Osteocyte (in vitro differentiated cells): Measurements from ENCODE around the gene THUMPD3. TPM values are rescaled to one million over a fixed set of nuclear protein-coding genes. Genes with fewer than 3 reads are reported as not detected.

Source experiments
- DNase-seq: peaks from one replicate; pipeline ENCODE4 v3.0.0; 2021; ENCODE audit warnings: mixed read lengths; ENCODE audit not compliant: unreplicated experiment; ENCODE audit errors: extremely low spot score
- H3K27ac Mint-ChIP-seq: one replicate; pipeline ENCODE4 v1.8.0; 2021; ENCODE audit warnings: mild to moderate bottlenecking, mixed read lengths; ENCODE audit not compliant: unreplicated experiment
- H3K27me3 Mint-ChIP-seq: one replicate; pipeline ENCODE4 v1.8.0; 2021; ENCODE audit warnings: mixed read lengths; ENCODE audit not compliant: unreplicated experiment
- H3K36me3 Mint-ChIP-seq: one replicate; pipeline ENCODE4 v1.8.0; 2021; ENCODE audit warnings: mixed read lengths; ENCODE audit not compliant: unreplicated experiment
- H3K4me1 Mint-ChIP-seq: one replicate; pipeline ENCODE4 v1.8.0; 2021; ENCODE audit warnings: mixed read lengths; ENCODE audit not compliant: unreplicated experiment
- H3K4me3 Mint-ChIP-seq: one replicate; pipeline ENCODE4 v1.8.0; 2021; ENCODE audit warnings: mild to moderate bottlenecking, moderate library complexity, mixed read lengths; ENCODE audit not compliant: unreplicated experiment
- H3K9me3 Mint-ChIP-seq: one replicate; pipeline ENCODE4 v1.8.0; 2021; ENCODE audit warnings: mixed read lengths; ENCODE audit not compliant: unreplicated experiment
- total RNA-seq: library from RNA; stranded (reverse); gene quantifications from 2 replicates; pipeline ENCODE4 v1.2.1, GENCODE V29; 2021
- TF ChIP-seq, protein P1 (sequence below): fragments of 200-600 bp; sonication (generic); IDR thresholded peaks from 2 replicates; pipeline ENCODE4 v1.5.0; 2021; ENCODE audit warnings: antibody characterized with exemption, mild to moderate bottlenecking, moderate library complexity

Gene THUMPD3
- total RNA-seq, 1 donor from 2014 or later, result 45.4 TPM

DNA sequence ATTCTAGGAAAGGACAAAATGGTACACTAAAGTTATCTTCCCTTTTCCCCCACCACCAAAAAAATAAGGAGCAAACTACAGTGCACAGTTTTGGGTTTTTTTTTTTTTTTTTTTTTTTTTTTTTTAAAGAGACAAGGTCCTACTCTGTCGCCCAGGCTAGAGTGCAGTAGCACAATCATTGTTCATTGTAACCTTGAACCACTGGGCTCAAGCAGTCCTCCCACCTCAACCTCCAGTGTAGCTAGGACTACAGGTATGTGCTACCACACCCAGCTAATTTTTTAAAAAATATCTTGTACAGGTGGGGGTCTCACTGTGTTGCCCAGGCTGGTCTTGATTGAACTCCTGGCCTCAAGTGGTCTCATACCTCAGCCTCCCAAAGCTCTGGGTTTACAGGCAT, 49.4 kb downstream of the THUMPD3 start:
- Mint-ChIP-seq H3K36me3 (peaks cover 15% of the 10 kb centered on the region), H3K27me3 (no peaks in the 10 kb centered on the region), H3K9me3 (no peaks in the 10 kb centered on the region), H3K4me3 (no peak overlapping the region), H3K4me1 (peaks cover 49% of the 10 kb centered on the region), H3K27ac (peak overlapping the region; percentile 13)
- TF ChIP-seq, protein P1, sequence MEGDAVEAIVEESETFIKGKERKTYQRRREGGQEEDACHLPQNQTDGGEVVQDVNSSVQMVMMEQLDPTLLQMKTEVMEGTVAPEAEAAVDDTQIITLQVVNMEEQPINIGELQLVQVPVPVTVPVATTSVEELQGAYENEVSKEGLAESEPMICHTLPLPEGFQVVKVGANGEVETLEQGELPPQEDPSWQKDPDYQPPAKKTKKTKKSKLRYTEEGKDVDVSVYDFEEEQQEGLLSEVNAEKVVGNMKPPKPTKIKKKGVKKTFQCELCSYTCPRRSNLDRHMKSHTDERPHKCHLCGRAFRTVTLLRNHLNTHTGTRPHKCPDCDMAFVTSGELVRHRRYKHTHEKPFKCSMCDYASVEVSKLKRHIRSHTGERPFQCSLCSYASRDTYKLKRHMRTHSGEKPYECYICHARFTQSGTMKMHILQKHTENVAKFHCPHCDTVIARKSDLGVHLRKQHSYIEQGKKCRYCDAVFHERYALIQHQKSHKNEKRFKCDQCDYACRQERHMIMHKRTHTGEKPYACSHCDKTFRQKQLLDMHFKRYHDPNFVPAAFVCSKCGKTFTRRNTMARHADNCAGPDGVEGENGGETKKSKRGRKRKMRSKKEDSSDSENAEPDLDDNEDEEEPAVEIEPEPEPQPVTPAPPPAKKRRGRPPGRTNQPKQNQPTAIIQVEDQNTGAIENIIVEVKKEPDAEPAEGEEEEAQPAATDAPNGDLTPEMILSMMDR, result no peak
- DNase-seq, result no peak

DNA sequence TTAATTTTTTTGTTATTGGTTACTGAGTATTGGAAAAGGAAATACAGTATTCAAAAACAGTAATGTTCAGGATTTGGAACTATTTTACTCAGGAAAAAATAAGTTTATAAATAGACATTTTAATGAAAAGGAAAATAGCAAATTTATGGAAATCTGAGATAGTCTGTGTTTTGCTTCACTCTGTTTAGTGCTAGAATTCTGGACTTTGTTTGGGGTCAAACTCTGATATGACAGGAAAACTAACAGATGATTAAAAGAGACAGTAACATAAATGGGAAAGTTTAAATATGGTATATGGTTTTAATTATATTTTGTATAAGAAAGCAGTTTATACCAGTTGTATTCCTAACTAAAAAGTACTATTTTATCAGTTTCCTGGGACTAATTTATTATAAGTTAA, 52.0 kb downstream of the THUMPD3 start:
- Mint-ChIP-seq H3K27me3 (no peaks in the 10 kb centered on the region), H3K9me3 (no peaks in the 10 kb centered on the region), H3K4me1 (peaks cover 35% of the 10 kb centered on the region), H3K36me3 (peaks cover 9% of the 10 kb centered on the region), H3K27ac (no peak overlapping the region), H3K4me3 (no peak overlapping the region)
- TF ChIP-seq, protein P1, result no peak
- DNase-seq, result no peak

DNA sequence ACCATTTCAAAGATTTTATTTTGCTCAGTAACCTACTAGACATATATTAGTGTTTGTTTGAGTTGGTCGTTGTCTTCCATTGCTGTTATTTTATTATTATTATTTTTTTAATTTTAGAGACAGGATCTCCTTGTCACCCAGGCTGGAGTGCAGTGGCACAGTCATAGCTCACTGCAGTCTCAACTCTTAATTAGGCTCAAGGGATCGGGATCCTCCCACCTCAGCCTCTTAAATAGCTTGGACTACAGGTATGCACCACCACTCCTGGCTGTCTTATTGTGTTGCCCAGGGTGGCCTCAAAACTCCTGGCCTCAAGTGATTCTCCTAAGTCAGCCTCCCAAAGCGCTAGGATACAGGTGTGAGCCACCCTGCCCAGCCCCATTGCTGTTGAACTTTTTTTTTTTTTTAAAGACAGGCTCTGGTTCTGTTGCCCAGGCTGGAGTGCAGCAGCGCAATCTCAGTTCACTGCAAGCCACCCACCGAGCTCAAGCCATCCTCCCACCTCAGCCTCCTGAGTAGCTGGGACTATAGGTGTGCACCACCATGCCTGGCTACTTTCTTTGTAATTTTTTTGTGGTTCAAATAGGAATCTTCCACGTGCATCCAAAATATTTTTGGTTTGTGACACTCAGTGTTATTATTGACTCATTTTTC, 52.8 kb downstream of the THUMPD3 start:
- no peak for DNase-seq
- peaks cover 34% of the 10 kb centered on the region for H3K4me1 Mint-ChIP-seq
- TF ChIP-seq, protein P1, result no peak
- no peaks in the 10 kb centered on the region for H3K9me3 Mint-ChIP-seq
- no peak overlapping the region for H3K4me3 Mint-ChIP-seq
- H3K27ac Mint-ChIP-seq, result no peak overlapping the region
- peaks cover 9% of the 10 kb centered on the region for H3K36me3 Mint-ChIP-seq
- H3K27me3 Mint-ChIP-seq, result no peaks in the 10 kb centered on the region

DNA sequence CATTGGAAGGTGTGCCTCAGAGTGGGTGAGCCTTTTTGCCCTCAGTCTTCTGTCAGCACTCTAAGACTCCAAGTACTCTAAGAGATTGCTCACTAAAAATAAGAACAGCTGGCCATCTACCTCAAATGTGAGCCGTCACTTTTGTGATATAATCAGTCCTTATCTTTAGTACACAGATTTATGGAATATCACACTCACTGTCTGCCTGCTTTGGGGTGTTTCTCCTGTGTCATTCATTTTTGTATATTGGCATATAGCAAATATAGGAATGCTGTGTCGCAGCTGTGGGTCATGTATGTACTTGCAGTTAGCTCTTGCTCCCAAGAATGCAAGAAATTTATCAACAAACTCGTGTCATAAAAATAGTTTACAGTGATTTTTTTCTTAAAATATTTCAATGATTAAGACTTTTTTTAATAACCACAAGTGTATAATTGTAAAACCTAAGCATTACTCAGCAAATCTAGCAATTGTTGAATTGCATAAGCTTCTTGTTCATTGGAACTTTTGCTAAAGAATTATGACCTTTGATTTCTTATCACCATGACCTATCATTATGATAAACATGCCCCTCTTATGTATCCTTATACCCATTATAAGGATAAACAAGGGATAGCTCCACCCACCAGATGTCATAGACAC, 53.4 kb downstream of the THUMPD3 start:
- Mint-ChIP-seq H3K36me3 (peaks cover 9% of the 10 kb centered on the region), H3K27me3 (no peaks in the 10 kb centered on the region), H3K27ac (peak overlapping the region; percentile 23), H3K9me3 (no peaks in the 10 kb centered on the region), H3K4me1 (peaks cover 41% of the 10 kb centered on the region), H3K4me3 (no peak overlapping the region)
- TF ChIP-seq, protein P1, result no peak
- no peak for DNase-seq

DNA sequence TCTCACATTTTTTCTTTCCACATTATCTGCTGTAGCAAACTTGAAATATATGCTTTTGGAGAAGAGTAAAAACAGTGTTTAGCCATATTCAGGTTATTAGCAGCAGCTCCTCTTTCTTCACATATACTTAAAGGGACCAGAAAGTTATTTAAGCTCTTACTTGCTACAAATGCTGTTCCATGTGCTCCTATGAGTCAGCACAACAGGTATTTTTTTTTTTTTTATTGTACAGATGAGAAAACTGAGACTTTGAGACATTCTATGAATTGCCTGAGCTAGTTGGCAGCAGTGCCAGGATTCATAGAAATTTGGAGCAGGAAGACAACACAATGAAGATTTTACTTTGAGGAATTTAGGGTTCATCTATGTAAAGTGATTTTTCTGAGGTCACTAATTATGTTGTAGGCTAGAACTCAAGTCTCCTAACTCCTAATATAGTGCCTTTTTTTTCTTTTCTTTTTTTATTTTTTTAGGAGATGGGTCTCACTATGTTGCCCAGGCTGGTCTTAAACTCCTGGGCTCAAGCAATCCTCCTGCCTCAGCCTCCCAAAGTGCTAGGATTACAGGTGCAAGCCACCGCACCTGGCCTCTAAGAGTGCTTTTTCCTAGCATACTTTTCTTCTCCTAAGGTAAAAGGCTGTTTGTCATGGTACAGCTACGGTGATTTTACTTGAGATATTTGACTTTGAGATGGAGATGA, 58.1 kb downstream of the THUMPD3 start:
- Mint-ChIP-seq H3K36me3 (peaks cover 10% of the 10 kb centered on the region), H3K27me3 (no peaks in the 10 kb centered on the region), H3K27ac (peak overlapping the region; percentile 97), H3K4me3 (no peak overlapping the region), H3K4me1 (peaks cover 61% of the 10 kb centered on the region), H3K9me3 (no peaks in the 10 kb centered on the region)
- TF ChIP-seq, protein P1, result no peak
- no peak for DNase-seq
